Esophagus muscularis mucosa (tissue), 4 donors: Measurements from ENCODE around the gene SQSTM1. TPM values are rescaled to one million over a fixed set of nuclear protein-coding genes. Genes with fewer than 3 reads are reported as not detected.

Experiments used
- DNase-seq: peaks from one replicate; pipeline ENCODE4 v3.0.0-alpha.2; 2017; ENCODE audit errors: extremely low spot score
- H3K27ac ChIP-seq, 4 donors: fragments of 200-600 bp; sonication (generic); replicated peaks in 1 of 4; 1 replicate in 3 of 4; 2 replicates in 1 of 4; pipeline ENCODE4 v1.5.1; 2016 to 2019; ENCODE audit warnings: mild to moderate bottlenecking in 1 of 4
- H3K27me3 ChIP-seq, 4 donors: fragments of 200-600 bp; sonication (generic); one replicate each; pipeline versions ENCODE4 v1.5.1 to v1.6.0; 2016 to 2019
- H3K36me3 ChIP-seq, 4 donors: fragments of 200-600 bp; sonication (generic); one replicate each; pipeline ENCODE4 v1.5.1; 2016 to 2019
- H3K4me1 ChIP-seq, 4 donors: fragments of 200-600 bp; sonication (generic); one replicate each; pipeline ENCODE4 v1.5.1; 2016 to 2019
- H3K4me3 ChIP-seq, 4 donors: fragments of 200-600 bp; sonication (generic); 1 replicate in 2 of 4; 2 replicates in 2 of 4; pipeline ENCODE4 v1.5.1; 2016 to 2019; ENCODE audit warnings: mild to moderate bottlenecking in 4 of 4, moderate library complexity in 1 of 4
- H3K9me3 ChIP-seq, 4 donors: fragments of 200-600 bp; sonication (generic); 1 replicate in 3 of 4; 2 replicates in 1 of 4; pipeline ENCODE4 v1.5.1; 2016 to 2019
- EP300 ChIP-seq: sonication (generic); formaldehyde crosslinking; IDR thresholded peaks from one replicate; pipeline ENCODE4 v1.6.1; 2017; ENCODE audit warnings: antibody characterized with exemption
- POLR2A ChIP-seq: fragments of 450-650 bp; IDR thresholded peaks from one replicate; pipeline ENCODE4 v1.6.1; 2017; ENCODE audit warnings: antibody characterized with exemption, moderate library complexity, mild to moderate bottlenecking, low read depth
- POLR2AphosphoS5 ChIP-seq, 2 donors: sonication (generic); formaldehyde crosslinking; IDR thresholded peaks; one replicate each; pipeline ENCODE4 v1.6.1; 2017; ENCODE audit warnings: antibody characterized with exemption in 2 of 2
- WGBS: methylation state at CpG from one replicate; pipeline ENCODE4 v1.1.5; 2018; 5-methylcytosine and 5-hydroxymethylcytosine counted together
- intact Hi-C: fragments of 100-400 bp; cut with DNase I; formaldehyde crosslinking; loops from one replicate; pipeline ENCODE4 v1.15.1; 2023
- total RNA-seq, 4 donors: library from RNA; depleted of rRNA; stranded (reverse); fragments of >200 nt; gene quantifications; one replicate each; pipeline versions ENCODE4 v1.1.0 to v1.2.1, GENCODE V29; 2016
- TF ChIP-seq, protein P1 (sequence below), 3 experiments: fragments of 200-600 bp in 2 of 3; fragments of 450-650 bp in 1 of 3; sonication (generic) in 2 of 3; IDR thresholded peaks; one replicate each; pipeline ENCODE4 v1.5.1; 2017 to 2019; ENCODE audit warnings: antibody characterized with exemption in 3 of 3, mild to moderate bottlenecking in 2 of 3, moderate library complexity in 1 of 3

Gene SQSTM1
- total RNA-seq, 4 donors from 2014 or later, result 333 to 453 (median 392) TPM

DNA sequence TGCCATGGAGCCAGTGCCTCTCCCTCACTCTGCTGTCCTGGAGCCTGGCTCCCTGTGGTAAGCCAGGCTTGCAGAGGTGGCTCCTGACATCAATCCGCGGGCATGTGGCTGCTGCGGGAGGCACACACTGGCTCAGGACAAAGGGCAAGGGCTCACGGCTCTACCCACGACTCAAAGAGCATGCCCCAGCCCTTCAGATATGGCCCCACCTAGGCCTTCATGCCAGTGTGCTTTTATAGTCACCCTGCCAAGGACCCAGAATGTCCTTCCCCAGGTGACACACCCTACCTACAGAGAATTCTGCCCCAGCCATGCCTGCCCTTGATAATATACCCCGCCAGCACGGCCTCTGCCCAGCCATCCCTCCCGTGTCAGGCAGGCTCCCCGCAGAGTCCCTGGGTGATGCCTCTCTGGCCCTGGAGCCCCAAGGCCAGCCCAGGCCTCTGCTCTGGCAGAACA is 15.6 kb upstream of the SQSTM1 start:
- no peak for TF ChIP-seq EP300
- TF ChIP-seq, protein P1, sequence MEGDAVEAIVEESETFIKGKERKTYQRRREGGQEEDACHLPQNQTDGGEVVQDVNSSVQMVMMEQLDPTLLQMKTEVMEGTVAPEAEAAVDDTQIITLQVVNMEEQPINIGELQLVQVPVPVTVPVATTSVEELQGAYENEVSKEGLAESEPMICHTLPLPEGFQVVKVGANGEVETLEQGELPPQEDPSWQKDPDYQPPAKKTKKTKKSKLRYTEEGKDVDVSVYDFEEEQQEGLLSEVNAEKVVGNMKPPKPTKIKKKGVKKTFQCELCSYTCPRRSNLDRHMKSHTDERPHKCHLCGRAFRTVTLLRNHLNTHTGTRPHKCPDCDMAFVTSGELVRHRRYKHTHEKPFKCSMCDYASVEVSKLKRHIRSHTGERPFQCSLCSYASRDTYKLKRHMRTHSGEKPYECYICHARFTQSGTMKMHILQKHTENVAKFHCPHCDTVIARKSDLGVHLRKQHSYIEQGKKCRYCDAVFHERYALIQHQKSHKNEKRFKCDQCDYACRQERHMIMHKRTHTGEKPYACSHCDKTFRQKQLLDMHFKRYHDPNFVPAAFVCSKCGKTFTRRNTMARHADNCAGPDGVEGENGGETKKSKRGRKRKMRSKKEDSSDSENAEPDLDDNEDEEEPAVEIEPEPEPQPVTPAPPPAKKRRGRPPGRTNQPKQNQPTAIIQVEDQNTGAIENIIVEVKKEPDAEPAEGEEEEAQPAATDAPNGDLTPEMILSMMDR (IDR thresholded peaks at IDR 0.05), result no peak
- no peak for TF ChIP-seq POLR2AphosphoS5 (IDR thresholded peaks at IDR 0.05)
- TF ChIP-seq POLR2A, result no peak
- peaks cover 46 to 64% (median 56%) of the 10 kb centered on the region in 4 donors for H3K4me1 ChIP-seq
- no peak for DNase-seq

DNA sequence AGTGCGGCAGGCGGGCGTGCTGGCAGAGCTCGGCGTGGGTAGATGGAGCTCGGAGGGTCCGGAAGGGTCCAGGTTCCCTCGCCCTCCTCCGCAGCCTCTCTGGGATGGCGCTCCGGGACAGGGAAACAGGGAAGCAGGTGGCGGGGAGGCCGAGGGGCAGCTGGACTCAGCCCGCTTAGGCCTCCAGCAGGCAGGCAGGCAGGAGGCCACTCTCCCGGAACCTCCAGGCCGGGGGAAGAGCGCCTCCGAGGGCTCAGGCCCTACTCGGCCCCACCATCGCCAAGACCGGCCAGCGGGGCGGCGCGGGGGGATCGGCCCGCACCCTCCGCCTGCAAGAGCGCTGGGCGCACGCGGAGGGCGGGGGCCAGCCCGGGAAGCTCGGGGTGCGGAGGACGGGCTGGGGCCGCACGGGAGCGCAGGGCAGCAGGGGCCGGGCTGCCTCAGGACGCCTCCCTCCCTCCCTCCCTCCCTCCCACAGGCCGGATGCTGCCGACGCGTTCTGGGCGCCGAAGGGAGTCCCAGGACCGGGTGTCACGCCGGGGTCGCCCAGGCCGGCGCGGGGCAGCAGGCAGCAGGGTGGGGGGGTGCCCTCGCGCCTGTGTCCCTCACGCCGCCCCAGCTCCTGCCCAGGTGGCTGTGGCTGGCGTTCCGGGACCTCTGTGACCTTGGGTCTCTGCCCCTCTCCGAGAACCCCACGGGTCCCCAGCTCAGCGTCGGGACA is 15.0 kb upstream of the SQSTM1 start:
- peaks cover 46 to 62% (median 55%) of the 10 kb centered on the region in 4 donors for H3K4me1 ChIP-seq
- WGBS, result 1% methylated on average over 20 of the region's 65 CpGs

More for the DNA sequence above, 15.6 kb upstream of the SQSTM1 start:
- H3K27me3 ChIP-seq, result no peaks in the 10 kb centered on the region
- peaks cover 9 to 22% (median 16%) of the 10 kb centered on the region in 4 donors for H3K36me3 ChIP-seq
- intact Hi-C loops, result loop anchor here (5.0 kb wide), 1 partner anchor 52 kb away; the partner anchor contains the start of gene MRNIP
- H3K27ac ChIP-seq, result peak overlapping the region; percentile 92 to 99 (median 98)
- peak overlapping the region; percentile 76 to 99 (median 94) for H3K4me3 ChIP-seq
- H3K9me3 ChIP-seq, result no peaks in the 10 kb centered on the region
- 65% methylated on average over 5 of the region's 9 CpGs for WGBS

DNA sequence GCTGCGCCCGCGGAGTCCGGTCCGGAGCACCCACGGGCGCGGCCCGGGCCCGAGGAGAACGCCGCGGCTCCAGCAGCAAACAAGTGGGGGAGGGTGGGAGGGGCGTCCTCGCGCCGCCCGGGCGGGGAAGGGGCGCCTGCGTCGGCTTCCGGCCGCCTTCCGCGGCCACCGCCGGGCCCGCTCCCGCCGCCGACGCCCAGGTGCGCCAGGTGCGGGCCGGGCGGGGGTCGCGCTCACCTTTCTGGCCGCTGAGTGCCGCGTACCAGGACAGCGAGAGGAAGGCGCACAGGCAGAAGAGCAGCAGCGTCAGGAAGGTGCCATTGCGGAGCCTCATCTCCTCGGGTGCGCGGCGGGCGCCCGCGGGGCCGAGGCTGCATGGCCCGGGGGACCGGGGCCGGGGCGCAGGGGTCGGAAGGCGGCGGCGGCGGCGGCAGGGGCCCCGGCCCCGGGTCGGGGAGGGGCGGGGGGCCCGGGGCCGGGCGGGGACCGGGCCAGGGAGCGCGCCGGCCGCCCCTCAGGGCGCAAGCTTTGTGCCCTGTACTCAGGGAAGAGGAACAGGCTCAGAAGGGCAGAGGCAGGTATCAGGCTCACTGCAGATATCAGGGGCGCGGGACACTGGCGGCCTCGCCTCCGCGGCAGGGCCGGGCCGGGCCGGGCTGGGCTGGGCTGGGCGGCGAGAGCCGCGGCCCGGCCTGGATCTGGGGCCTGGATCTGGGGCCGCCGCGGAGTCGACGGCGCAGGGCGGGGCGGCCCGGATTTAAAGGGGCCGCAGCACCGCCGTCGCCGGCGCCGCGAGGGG is 14.3 kb upstream of the SQSTM1 start, which contains the start of gene MGAT4B:
Gene MGAT4B, minus strand, starts transcription at position 617 of the 799 bp plus-strand sequence. Its CDS starts 283 bp downstream, at position 334.
- Histone ChIP-seq H3K36me3 (peaks cover 0 to 8% (median 2%) of the 10 kb centered on the region in 4 donors), H3K4me3 (peak within 1 kb of the TSS; percentile 76 to 99 (median 94)), H3K27me3 (no peaks in the 10 kb centered on the region), H3K9me3 (no peaks in the 10 kb centered on the region), H3K4me1 (peaks cover 45 to 54% (median 53%) of the 10 kb centered on the region in 4 donors), H3K27ac (peak within 1 kb of the TSS; percentile 92 to 99 (median 98))
- DNase-seq, result no peak
- no peak for TF ChIP-seq POLR2A
- peak; percentile 35 to 43 for TF ChIP-seq POLR2AphosphoS5 (IDR thresholded peaks at IDR 0.05)
- TF ChIP-seq EP300, result no peak
- TF ChIP-seq, protein P1 (IDR thresholded peaks at IDR 0.05), result no peak
- intact Hi-C loops, result loop anchor here (2.0 to 5.0 kb wide), 2 partner anchors 51 to 100 kb away; partner anchors contain the start of genes MRNIP and TBC1D9B
- WGBS, result 0% methylated on average over 10 of the region's 108 CpGs

More for the DNA sequence above, 15.0 kb upstream of the SQSTM1 start:
- no peak for DNase-seq
- no peaks in the 10 kb centered on the region for H3K9me3 ChIP-seq
- no peaks in the 10 kb centered on the region for H3K27me3 ChIP-seq
- TF ChIP-seq POLR2A (peak; percentile 9), EP300 (no peak), POLR2AphosphoS5 (IDR thresholded peaks at IDR 0.05) (peak; percentile 10 to 22)
- TF ChIP-seq, protein P1 (IDR thresholded peaks at IDR 0.05), result no peak
- intact Hi-C loops, result loop anchor here (2.0 to 5.0 kb wide), 2 partner anchors 52 to 101 kb away; partner anchors contain the start of genes MRNIP and TBC1D9B
- H3K36me3 ChIP-seq, result peaks cover 5 to 16% (median 10%) of the 10 kb centered on the region in 4 donors
- H3K4me3 ChIP-seq, result peak overlapping the region; percentile 76 to 99 (median 94)
- H3K27ac ChIP-seq, result peak overlapping the region; percentile 92 to 99 (median 98)

DNA sequence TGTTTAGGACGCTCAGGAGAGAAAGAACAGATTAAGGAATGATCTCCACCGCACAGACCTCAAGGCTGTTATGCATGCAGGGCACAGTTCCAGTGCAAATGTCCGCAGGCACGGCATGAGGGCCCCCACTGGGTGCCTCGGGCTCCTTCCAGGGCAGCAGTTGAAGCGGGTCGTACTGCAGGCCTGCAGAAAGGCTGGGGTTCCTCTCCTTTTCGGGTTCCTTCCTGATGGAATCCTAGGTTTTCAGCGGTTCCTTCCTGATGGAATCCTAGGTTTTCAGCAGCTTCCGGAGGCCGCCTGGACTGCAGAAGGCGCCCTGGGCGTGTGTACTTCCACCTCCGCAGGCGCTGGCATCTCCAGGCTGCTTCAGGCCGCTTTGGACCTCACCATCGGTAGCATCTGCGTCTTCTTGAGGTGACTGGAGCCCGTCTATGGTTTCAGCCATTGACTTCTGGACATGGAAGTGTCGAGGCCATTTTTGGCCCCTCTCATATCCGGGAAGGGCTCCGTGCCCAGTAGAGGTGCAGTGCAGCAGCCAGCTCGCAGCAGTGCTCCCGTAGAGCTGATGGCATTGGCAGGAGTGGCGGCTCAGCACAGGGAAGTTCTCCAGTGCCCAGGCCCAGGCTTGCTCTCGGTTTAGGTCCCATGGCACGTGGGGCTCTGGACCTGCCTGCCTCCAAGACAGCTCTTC is 8.4 kb upstream of the SQSTM1 start:
- 97% methylated on average over 18 of the region's 27 CpGs for WGBS
- DNase-seq, result no peak
- intact Hi-C loops, result no loop called here

More for the DNA sequence above, 8.4 kb upstream of the SQSTM1 start:
- H3K4me3 ChIP-seq, result no peak overlapping the region
- no peaks in the 10 kb centered on the region for H3K27me3 ChIP-seq
- peaks cover 8 to 21% (median 20%) of the 10 kb centered on the region in 4 donors for H3K4me1 ChIP-seq
- TF ChIP-seq EP300 (no peak), POLR2AphosphoS5 (IDR thresholded peaks at IDR 0.05) (no peak), POLR2A (no peak)
- TF ChIP-seq, protein P1 (IDR thresholded peaks at IDR 0.05), result no peak
- no peak overlapping the region for H3K27ac ChIP-seq
- H3K36me3 ChIP-seq, result peaks cover 0 to 15% (median 11%) of the 10 kb centered on the region in 4 donors
- H3K9me3 ChIP-seq, result no peaks in the 10 kb centered on the region
